ENCODE measurements around the gene C3orf38.

The C3orf38 gene

GRCh38 chr3:88149509-88150362 is at the start of gene C3orf38:
TSS of gene C3orf38 (plus strand) at chr3:88149959. CDS start at chr3:88150053, 94 bp downstream.
- Histone ChIP-seq H3K4me1 (ENCODE audit: insufficient read depth, poor library complexity, severe bottlenecking) (peaks cover 22% of the 10 kb centered on the region), H3K9me3 (ENCODE audit: severe bottlenecking) (no peaks in the 10 kb centered on the region), H3K4me3 (ENCODE audit: severe bottlenecking) (peak within 1 kb of the TSS; percentile 75), H3K27ac (ENCODE audit: poor library complexity, severe bottlenecking) (peak within 1 kb of the TSS; percentile 86), H3K27me3 (ENCODE audit: insufficient read depth, poor library complexity, severe bottlenecking) (no peaks in the 10 kb centered on the region), H3K36me3 (ENCODE audit: low read depth) (peaks cover 22% of the 10 kb centered on the region)
- peak; percentile 92 for ATAC-seq (ENCODE audit: low read depth)
- no peak for TF ChIP-seq CTCF (IDR thresholded peaks at IDR 0.05; ENCODE audit: poor library complexity, severe bottlenecking)
- DNase-seq (ENCODE audit: low spot score): peak; percentile 89

GRCh38 chr3:88101142-88101541 is 48.6 kb upstream of the C3orf38 start:
- peaks cover 9% of the 10 kb centered on the region for H3K36me3 ChIP-seq (ENCODE audit: low read depth)
- no peak for DNase-seq (ENCODE audit: low spot score)
- H3K4me3 ChIP-seq (ENCODE audit: severe bottlenecking): no peak overlapping the region
- H3K27ac ChIP-seq (ENCODE audit: poor library complexity, severe bottlenecking): no peak overlapping the region
- no peaks in the 10 kb centered on the region for H3K9me3 ChIP-seq (ENCODE audit: severe bottlenecking)
- no peak for TF ChIP-seq CTCF (IDR thresholded peaks at IDR 0.05; ENCODE audit: poor library complexity, severe bottlenecking)
- no peaks in the 10 kb centered on the region for H3K27me3 ChIP-seq (ENCODE audit: insufficient read depth, poor library complexity, severe bottlenecking)
- H3K4me1 ChIP-seq (ENCODE audit: insufficient read depth, poor library complexity, severe bottlenecking): peaks cover 6% of the 10 kb centered on the region
- no peak for ATAC-seq (ENCODE audit: low read depth)

- no peaks in the 10 kb centered on the region for H3K27me3 ChIP-seq (ENCODE audit: insufficient read depth, poor library complexity, severe bottlenecking)
- ATAC-seq (ENCODE audit: low read depth): no peak
- H3K36me3 ChIP-seq (ENCODE audit: low read depth): peaks cover 10% of the 10 kb centered on the region; the same call in 1 of the 2 replicates
- H3K9me3 ChIP-seq (ENCODE audit: severe bottlenecking): no peaks in the 10 kb centered on the region
- no peak for TF ChIP-seq CTCF (IDR thresholded peaks at IDR 0.05; ENCODE audit: poor library complexity, severe bottlenecking)
- H3K4me3 ChIP-seq (ENCODE audit: severe bottlenecking): no peak overlapping the region
- no peak overlapping the region for H3K27ac ChIP-seq (ENCODE audit: poor library complexity, severe bottlenecking)
- no peak for DNase-seq (ENCODE audit: low spot score)
- peaks cover 9% of the 10 kb centered on the region for H3K4me1 ChIP-seq (ENCODE audit: insufficient read depth, poor library complexity, severe bottlenecking)
Observed at GRCh38 chr3:88105325-88105724, 44.4 kb upstream of the C3orf38 start.

- no peak overlapping the region for H3K27ac ChIP-seq (ENCODE audit: poor library complexity, severe bottlenecking)
- ATAC-seq (ENCODE audit: low read depth): no peak
- TF ChIP-seq CTCF (IDR thresholded peaks at IDR 0.05; ENCODE audit: poor library complexity, severe bottlenecking): no peak
Observed at GRCh38 chr3:88112289-88112688, 37.5 kb upstream of the C3orf38 start.

More at GRCh38 chr3:88112289-88112688, 37.5 kb upstream of the C3orf38 start:
- no peaks in the 10 kb centered on the region for H3K9me3 ChIP-seq (ENCODE audit: severe bottlenecking)
- DNase-seq (ENCODE audit: low spot score): no peak
- H3K4me1 ChIP-seq (ENCODE audit: insufficient read depth, poor library complexity, severe bottlenecking): peaks cover 10% of the 10 kb centered on the region
- H3K27me3 ChIP-seq (ENCODE audit: insufficient read depth, poor library complexity, severe bottlenecking): no peaks in the 10 kb centered on the region
- peaks cover 33% of the 10 kb centered on the region for H3K36me3 ChIP-seq (ENCODE audit: low read depth)
- no peak overlapping the region for H3K4me3 ChIP-seq (ENCODE audit: severe bottlenecking)

Data from RWPE2 (cell line).